ENCODE data around the gene DRC7. TPM values are rescaled to one million over a fixed set of nuclear protein-coding genes. Genes with fewer than 3 reads are reported as not detected.

Gene DRC7
- total RNA-seq, 6 experiments from 2014 or later: not detected

GRCh38 chr16:57763285-57764005 is 68.8 kb downstream of the DRC7 start:
- Mint-ChIP-seq H3K9me3 (no peaks in the 10 kb centered on the region), H3K27ac (peak overlapping the region; percentile 93), H3K4me1 (ENCODE audit: low read depth) (peaks cover 19% of the 10 kb centered on the region), H3K36me3 (ENCODE audit: low read depth) (peaks cover 38% of the 10 kb centered on the region), H3K4me3 (no peak overlapping the region), H3K27me3 (ENCODE audit: insufficient read depth) (peaks cover 8% of the 10 kb centered on the region)
- TF ChIP-seq CTCF (IDR thresholded peaks at IDR 0.05): no peak
- no peak for DNase-seq

GRCh38 chr16:57764006-57764340 is 69.4 kb downstream of the DRC7 start:
- H3K27ac Mint-ChIP-seq: peak overlapping the region; percentile 93
- peaks cover 19% of the 10 kb centered on the region for H3K4me1 Mint-ChIP-seq (ENCODE audit: low read depth)
- DNase-seq: no peak
- H3K36me3 Mint-ChIP-seq (ENCODE audit: low read depth): peaks cover 38% of the 10 kb centered on the region
- no peaks in the 10 kb centered on the region for H3K9me3 Mint-ChIP-seq
- no peak overlapping the region; the same call in 1 of the 2 replicates for H3K4me3 Mint-ChIP-seq
- no peak for TF ChIP-seq CTCF (IDR thresholded peaks at IDR 0.05)
- peaks cover 8% of the 10 kb centered on the region for H3K27me3 Mint-ChIP-seq (ENCODE audit: insufficient read depth)

GRCh38 chr16:57764341-57765159 is 69.9 kb downstream of the DRC7 start:
- peak; percentile 90 for DNase-seq
- peaks cover 8% of the 10 kb centered on the region for H3K27me3 Mint-ChIP-seq (ENCODE audit: insufficient read depth)
- peak overlapping the region; percentile 93 for H3K27ac Mint-ChIP-seq
- no peaks in the 10 kb centered on the region for H3K9me3 Mint-ChIP-seq
- no peak for TF ChIP-seq CTCF (IDR thresholded peaks at IDR 0.05)
- H3K4me3 Mint-ChIP-seq: peak overlapping the region; percentile 50
- peaks cover 38% of the 10 kb centered on the region for H3K36me3 Mint-ChIP-seq (ENCODE audit: low read depth)
- H3K4me1 Mint-ChIP-seq (ENCODE audit: low read depth): peaks cover 19% of the 10 kb centered on the region

- Mint-ChIP-seq H3K27ac (peak overlapping the region; percentile 93), H3K4me3 (no peak overlapping the region), H3K27me3 (ENCODE audit: insufficient read depth) (peaks cover 8% of the 10 kb centered on the region), H3K9me3 (no peaks in the 10 kb centered on the region), H3K36me3 (ENCODE audit: low read depth) (peaks cover 38% of the 10 kb centered on the region), H3K4me1 (ENCODE audit: low read depth) (peaks cover 19% of the 10 kb centered on the region)
- DNase-seq: no peak
- no peak for TF ChIP-seq CTCF (IDR thresholded peaks at IDR 0.05)
These were observed 70.6 kb downstream of the DRC7 start for GRCh38 chr16:57765160-57765728.

GRCh38 chr16:57766714-57767348 is 72.2 kb downstream of the DRC7 start:
- no peak for DNase-seq
- peaks cover 37% of the 10 kb centered on the region for H3K36me3 Mint-ChIP-seq (ENCODE audit: low read depth)
- H3K27me3 Mint-ChIP-seq (ENCODE audit: insufficient read depth): peaks cover 5% of the 10 kb centered on the region
- no peaks in the 10 kb centered on the region for H3K9me3 Mint-ChIP-seq
- H3K27ac Mint-ChIP-seq: no peak overlapping the region
- no peak overlapping the region; the same call in 1 of the 2 replicates for H3K4me3 Mint-ChIP-seq
- H3K4me1 Mint-ChIP-seq (ENCODE audit: low read depth): peaks cover 19% of the 10 kb centered on the region
- TF ChIP-seq CTCF (IDR thresholded peaks at IDR 0.05): no peak
